PC-9 (cell line): ENCODE measurements around the gene DMRTA2. TPM values are rescaled to one million over a fixed set of nuclear protein-coding genes. Genes with fewer than 3 reads are reported as not detected.
A peak's percentile ranks its signal among the peaks of the same experiment; 100 is the strongest.

Source experiments
- BruUV-seq: library from RNA; stranded (reverse); fragments of 400-500 nt; replicated peaks from 2 replicates; lab custom pipeline; 2021; lab: Mats Ljungman, UMichigan
- CTCF ChIA-PET: fragments of 300-600 bp; sonication (Branson Sonifier 250); formaldehyde crosslinking; loops from one replicate; lab custom pipeline; 2022; ENCODE audit warnings: antibody characterized with exemption; lab: Charles Lee
- POLR2A ChIA-PET: fragments of 300-600 bp; sonication (Branson Sonifier 250); formaldehyde crosslinking; loops from one replicate; lab custom pipeline; 2022; ENCODE audit warnings: antibody characterized with exemption; ENCODE audit not compliant: unreplicated experiment; lab: Charles Lee
- DNase-seq, 2 experiments: peaks; one replicate each; pipeline versions ENCODE4 v3.0.0 to v3.0.0-alpha.2; 2015 to 2022; ENCODE audit warnings: mixed read lengths in 1 of 2
- H2AFZ ChIP-seq: fragments of 200-600 bp; sonication (generic); 2 replicates; pipeline ENCODE4 v1.8.1; 2017; ENCODE audit warnings: antibody characterized with exemption
- H3F3A ChIP-seq: fragments of 200-600 bp; sonication (generic); 2 replicates; pipeline ENCODE4 v1.8.1; 2017; ENCODE audit warnings: antibody characterized with exemption, mild to moderate bottlenecking, low read depth; ENCODE audit not compliant: insufficient read depth
- H3K27ac ChIP-seq: fragments of 200-600 bp; sonication (generic); 2 replicates; pipeline ENCODE4 v1.6.1; 2016; ENCODE audit warnings: mixed run types
- H3K27me3 ChIP-seq: fragments of 200-600 bp; sonication (generic); 2 replicates; pipeline ENCODE4 v1.6.1; 2016; ENCODE audit warnings: low read depth, mixed run types; ENCODE audit not compliant: insufficient read depth
- H3K36me3 ChIP-seq: fragments of 200-600 bp; sonication (generic); 2 replicates; pipeline ENCODE4 v1.6.1; 2016; ENCODE audit warnings: low read depth, mixed run types
- H3K4me1 ChIP-seq: fragments of 200-600 bp; sonication (generic); replicated peaks from 2 replicates; pipeline ENCODE4 v1.6.1; 2016; ENCODE audit warnings: mixed run types; ENCODE audit not compliant: insufficient read depth
- H3K4me2 ChIP-seq: fragments of 200-600 bp; sonication (generic); 2 replicates; pipeline ENCODE4 v1.6.1; 2017; ENCODE audit warnings: mixed run types
- H3K4me3 ChIP-seq: fragments of 200-600 bp; sonication (generic); 2 replicates; pipeline ENCODE4 v1.6.1; 2016; ENCODE audit warnings: mixed run types
- H3K79me2 ChIP-seq: fragments of 200-600 bp; sonication (generic); 2 replicates; pipeline ENCODE4 v1.6.1; 2017; ENCODE audit warnings: low read depth, mixed run types
- H3K9me2 ChIP-seq: fragments of 200-600 bp; sonication (generic); 2 replicates; pipeline ENCODE4 v1.8.1; 2017; ENCODE audit warnings: mild to moderate bottlenecking; ENCODE audit not compliant: insufficient read depth
- H3K9me3 ChIP-seq: fragments of 200-600 bp; sonication (generic); 2 replicates; pipeline ENCODE4 v1.8.1; 2016; ENCODE audit warnings: low read depth; ENCODE audit not compliant: insufficient read depth
- H4K20me1 ChIP-seq: fragments of 200-600 bp; sonication (generic); 2 replicates; pipeline ENCODE4 v1.8.1; 2017; ENCODE audit not compliant: insufficient read depth
- EZH2 ChIP-seq: fragments of 200-600 bp; sonication (generic); IDR thresholded peaks from 2 replicates; pipeline ENCODE4 v1.8.0; 2017; ENCODE audit warnings: antibody characterized with exemption, low read depth
- intact Hi-C: fragments of 100-400 bp; cut with micrococcal nuclease; formaldehyde crosslinking; loops from one replicate; pipeline ENCODE4 v1.10.0; 2022; ENCODE audit not compliant: unreplicated experiment
- total RNA-seq: library from RNA; stranded (reverse); gene quantifications from 2 replicates; pipeline ENCODE4 v1.2.3, GENCODE V29; 2021
- TF ChIP-seq, protein P1 (sequence below): fragments of 200-600 bp; sonication (generic); conservative IDR thresholded peaks from 2 replicates; pipeline ENCODE4 v1.6.1; 2017; ENCODE audit warnings: mixed run types, antibody characterized with exemption, mild to moderate bottlenecking, moderate library complexity

DMRTA2 gene
- total RNA-seq, 1 experiment from 2014 or later, result not detected

DNA sequence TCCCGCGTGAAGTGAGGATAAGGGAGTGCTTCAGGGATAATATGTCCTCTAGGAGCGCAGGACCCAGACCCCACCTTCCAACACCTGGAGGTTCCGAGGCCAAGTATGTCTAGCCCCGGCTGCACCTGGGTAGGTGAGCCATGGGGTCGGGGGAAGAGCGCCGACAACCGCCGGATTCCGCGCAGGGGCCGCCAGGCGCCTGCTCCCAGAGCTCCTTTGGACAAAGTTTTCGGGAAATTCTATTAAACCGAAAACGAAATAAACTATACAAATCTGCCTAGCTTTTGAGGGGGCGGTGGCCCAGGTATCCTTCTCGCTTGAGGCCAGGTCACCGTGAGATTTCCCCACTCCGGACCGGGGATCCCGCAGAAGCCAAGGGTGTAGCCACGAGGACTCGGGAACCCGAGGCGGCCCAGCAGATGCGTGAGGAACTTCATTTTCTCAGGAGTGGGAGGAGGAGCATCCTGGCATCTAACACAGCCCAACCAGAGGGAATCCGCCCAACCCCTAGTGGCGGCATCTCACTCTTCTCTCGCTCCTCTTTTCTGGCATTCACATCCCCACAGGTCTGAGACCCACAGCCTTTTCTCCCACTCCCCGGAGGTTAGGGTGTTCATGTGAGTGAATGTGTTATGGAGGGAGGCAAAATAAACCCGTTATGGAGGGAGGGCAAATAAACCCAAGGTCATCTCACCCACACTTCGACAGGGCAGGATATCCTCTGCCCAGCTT, 2.3 kb upstream of the DMRTA2 start:
- Histone ChIP-seq H3K79me2 (no peaks in the 10 kb centered on the region), H3K4me2 (no peak overlapping the region), H4K20me1 (no peaks in the 10 kb centered on the region), H3K4me1 (no peaks in the 10 kb centered on the region), H2AFZ (no peak overlapping the region), H3K36me3 (no peaks in the 10 kb centered on the region), H3K27me3 (no peaks in the 10 kb centered on the region), H3K9me2 (no peaks in the 10 kb centered on the region), H3K4me3 (no peak overlapping the region), H3K9me3 (no peaks in the 10 kb centered on the region), H3F3A (no peaks in the 10 kb centered on the region; the same call in 1 of the 2 replicates), H3K27ac (no peak overlapping the region)
- BruUV-seq, result no TSS peak
- POLR2A ChIA-PET, result no interaction called here
- TF ChIP-seq, protein P1, sequence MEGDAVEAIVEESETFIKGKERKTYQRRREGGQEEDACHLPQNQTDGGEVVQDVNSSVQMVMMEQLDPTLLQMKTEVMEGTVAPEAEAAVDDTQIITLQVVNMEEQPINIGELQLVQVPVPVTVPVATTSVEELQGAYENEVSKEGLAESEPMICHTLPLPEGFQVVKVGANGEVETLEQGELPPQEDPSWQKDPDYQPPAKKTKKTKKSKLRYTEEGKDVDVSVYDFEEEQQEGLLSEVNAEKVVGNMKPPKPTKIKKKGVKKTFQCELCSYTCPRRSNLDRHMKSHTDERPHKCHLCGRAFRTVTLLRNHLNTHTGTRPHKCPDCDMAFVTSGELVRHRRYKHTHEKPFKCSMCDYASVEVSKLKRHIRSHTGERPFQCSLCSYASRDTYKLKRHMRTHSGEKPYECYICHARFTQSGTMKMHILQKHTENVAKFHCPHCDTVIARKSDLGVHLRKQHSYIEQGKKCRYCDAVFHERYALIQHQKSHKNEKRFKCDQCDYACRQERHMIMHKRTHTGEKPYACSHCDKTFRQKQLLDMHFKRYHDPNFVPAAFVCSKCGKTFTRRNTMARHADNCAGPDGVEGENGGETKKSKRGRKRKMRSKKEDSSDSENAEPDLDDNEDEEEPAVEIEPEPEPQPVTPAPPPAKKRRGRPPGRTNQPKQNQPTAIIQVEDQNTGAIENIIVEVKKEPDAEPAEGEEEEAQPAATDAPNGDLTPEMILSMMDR, result no peak
- no peak for TF ChIP-seq EZH2
- no peak for DNase-seq
- intact Hi-C loops, result no loop called here
- CTCF ChIA-PET, result no interaction called here

DNA sequence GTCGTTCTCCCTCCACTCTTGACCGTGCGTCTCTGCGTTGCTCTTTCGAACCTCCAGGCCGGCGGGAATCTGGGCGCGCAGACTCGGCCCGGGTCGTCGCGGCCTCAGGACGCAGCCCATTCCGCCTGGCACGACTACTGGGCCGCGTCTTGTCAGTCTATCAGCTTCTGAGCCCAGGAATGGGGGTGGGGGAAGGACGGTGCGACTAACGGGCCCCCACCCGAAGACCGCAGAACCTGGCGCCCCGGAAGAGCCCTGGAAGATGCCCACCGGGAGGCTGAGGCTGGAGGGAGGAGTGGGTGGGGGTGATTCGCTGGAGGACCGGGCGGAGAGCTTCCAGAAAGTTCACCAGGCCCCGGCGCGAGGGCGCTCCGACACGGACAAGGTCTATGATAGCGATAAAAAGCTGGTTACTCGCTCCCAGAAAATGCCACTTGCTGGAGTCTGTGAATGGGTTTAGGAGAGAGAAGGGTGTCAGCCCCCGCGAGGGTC, 1.7 kb upstream of the DMRTA2 start:
- Histone ChIP-seq H2AFZ (no peak overlapping the region), H4K20me1 (no peaks in the 10 kb centered on the region), H3K36me3 (no peaks in the 10 kb centered on the region), H3K4me3 (no peak overlapping the region), H3K79me2 (no peaks in the 10 kb centered on the region), H3F3A (no peaks in the 10 kb centered on the region; the same call in 1 of the 2 replicates), H3K4me2 (no peak overlapping the region), H3K27me3 (no peaks in the 10 kb centered on the region), H3K9me2 (no peaks in the 10 kb centered on the region), H3K9me3 (no peaks in the 10 kb centered on the region), H3K4me1 (no peaks in the 10 kb centered on the region), H3K27ac (no peak overlapping the region)
- intact Hi-C loops, result no loop called here
- ChIA-PET POLR2A (no interaction called here), CTCF (no interaction called here)
- TF ChIP-seq EZH2, result no peak
- TF ChIP-seq, protein P1, result no peak
- no TSS peak for BruUV-seq
- DNase-seq, result no peak

DNA sequence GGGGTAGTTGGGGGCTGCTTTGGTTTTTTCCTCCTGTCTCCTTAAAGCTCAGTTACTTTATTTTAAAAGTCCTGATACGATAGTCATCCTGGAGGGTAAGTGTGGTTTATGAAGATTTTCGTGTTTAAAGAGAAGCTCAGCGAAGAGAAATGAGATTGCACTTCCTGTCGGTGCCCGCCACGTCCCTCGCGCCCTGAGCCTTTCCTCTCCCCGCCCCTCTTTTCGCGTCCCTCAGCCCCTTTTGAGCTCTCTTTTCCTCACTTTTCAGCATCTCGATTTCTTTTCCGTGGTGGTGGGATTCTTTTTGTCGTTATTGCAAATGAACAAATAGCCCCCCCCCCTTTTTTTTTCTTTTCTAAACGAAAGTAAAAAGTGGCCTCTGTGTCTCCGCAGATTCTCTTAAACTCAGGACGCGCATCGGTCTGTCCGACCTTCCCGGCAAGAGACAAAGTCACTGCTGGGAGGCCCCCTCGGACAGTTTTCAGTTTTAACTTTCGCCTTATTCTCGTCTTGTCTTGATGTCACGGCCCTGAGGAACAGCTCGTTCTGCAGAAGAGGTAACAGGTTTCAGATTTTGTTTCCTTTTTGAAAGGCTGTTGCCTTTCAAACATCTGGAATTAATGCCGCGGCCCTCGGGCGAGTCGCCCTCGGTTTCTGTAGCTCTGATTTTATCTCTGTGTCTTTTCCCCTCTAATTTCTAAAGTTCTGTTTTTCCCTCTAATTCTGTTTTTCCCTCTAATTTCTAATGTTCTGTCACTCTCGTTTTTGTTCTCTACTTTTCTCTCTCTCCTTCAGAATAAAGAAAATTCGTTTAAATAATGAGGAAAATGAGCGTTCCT, 1.0 kb upstream of the DMRTA2 start:
- H3K9me3 ChIP-seq, result no peaks in the 10 kb centered on the region
- no peaks in the 10 kb centered on the region for H4K20me1 ChIP-seq
- H3K4me2 ChIP-seq, result peak overlapping the region; percentile 65
- no peaks in the 10 kb centered on the region for H3K79me2 ChIP-seq
- H2AFZ ChIP-seq, result no peak overlapping the region
- no peak for DNase-seq
- BruUV-seq, result no TSS peak
- H3K27me3 ChIP-seq, result no peaks in the 10 kb centered on the region
- intact Hi-C loops, result no loop called here
- no peaks in the 10 kb centered on the region; the same call in 1 of the 2 replicates for H3F3A ChIP-seq
- H3K27ac ChIP-seq, result no peak overlapping the region
- H3K36me3 ChIP-seq, result no peaks in the 10 kb centered on the region
- POLR2A ChIA-PET, result no interaction called here
- CTCF ChIA-PET, result no interaction called here
- H3K9me2 ChIP-seq, result no peaks in the 10 kb centered on the region
- H3K4me1 ChIP-seq, result no peaks in the 10 kb centered on the region
- TF ChIP-seq, protein P1, result no peak
- no peak for TF ChIP-seq EZH2
- peak overlapping the region; percentile 40; the same call in 1 of the 2 replicates for H3K4me3 ChIP-seq
